ENCODE data around the gene CCDC106.

Gene CCDC106

GRCh38 chr19:55652311-55653128, 4.5 kb downstream of the CCDC106 start:
- no peak for DNase-seq

DNA sequence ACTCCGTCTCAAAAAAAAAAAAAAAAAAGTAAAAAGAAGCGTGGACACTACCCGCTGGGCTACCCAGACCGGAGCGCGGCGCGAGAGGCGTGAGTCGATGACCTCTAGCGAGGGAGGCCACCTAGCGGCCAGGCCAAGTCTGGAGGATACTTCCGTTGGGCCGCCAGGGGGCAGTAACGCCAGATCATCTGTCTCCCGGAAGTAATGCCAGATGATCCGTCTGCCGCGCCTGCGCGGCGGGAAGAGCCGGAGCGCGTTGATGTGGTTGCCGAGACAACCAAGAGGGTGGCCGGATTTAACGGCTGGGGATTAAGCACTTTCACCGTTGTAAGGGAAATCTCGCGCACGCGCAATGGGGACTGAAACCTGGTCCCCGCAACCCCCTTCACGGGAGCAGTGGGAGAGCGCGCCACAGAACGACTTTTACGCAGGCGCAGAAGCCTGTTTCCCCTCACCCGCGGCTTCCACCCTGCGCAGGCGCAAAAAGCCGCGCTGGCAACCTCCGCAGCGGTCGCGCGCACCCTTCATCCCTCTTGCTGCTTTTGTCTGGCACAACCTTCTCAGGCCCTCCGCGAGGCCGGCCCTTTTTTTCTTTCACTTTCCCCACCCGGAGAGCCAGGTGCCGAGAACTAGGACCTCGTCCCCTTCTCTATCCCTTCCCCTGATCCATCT, 5.8 kb downstream of the CCDC106 start:
- DNase-seq: peak; percentile 73

DNA sequence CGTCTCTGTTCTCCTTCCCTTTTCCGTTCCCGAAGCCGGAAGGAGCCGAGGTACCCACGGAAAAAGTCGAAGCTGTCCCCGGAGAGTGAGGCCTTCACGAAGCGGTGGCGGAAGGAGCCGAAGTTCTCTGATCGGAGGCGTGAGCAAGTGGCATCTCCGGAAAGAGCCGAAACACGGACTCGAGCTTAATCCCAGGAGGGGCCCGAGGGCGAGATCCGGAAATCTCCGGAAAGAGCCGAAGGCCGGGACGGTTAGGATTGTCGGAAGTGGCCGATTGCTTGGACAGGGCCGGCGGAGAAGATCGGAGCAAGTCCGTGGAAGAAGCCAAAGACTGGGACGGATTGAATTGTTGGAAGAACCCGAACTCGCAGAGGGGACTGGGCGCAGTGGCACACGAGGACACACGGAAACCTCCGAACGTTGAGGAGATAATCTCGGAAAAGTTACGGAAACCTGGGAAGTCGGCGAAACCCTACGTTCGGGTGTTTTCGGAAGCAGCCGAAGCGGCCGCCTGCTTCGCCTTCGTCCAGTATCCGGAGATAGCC, 6.4 kb downstream of the CCDC106 start:
- peak; percentile 95 for DNase-seq

GRCh38 chr19:55654868-55655647, 7.0 kb downstream of the CCDC106 start, which contains the start of gene U2AF2:
U2AF2 (plus strand) TSS chr19:55655035; CDS start chr19:55655105, 70 bp downstream.
- no peak for DNase-seq

DNA sequence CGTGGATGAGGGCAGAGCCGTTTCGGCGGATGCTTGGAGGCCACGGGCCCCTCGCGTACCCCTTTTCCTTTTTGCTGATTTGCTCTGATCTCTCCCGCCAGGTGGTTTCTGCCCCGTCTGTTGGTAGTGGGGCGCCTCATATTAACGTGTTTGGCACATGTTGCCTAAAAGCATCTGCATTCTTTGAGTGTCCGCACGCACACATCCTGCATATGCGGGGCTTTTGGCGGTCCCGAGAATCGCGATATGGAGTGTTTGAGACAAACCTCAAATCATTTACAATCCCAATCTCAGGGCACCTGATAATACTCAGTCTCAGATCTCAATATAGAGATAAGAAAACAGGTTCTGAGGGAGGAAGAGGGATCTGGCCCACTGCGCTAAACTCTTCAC, 7.6 kb downstream of the CCDC106 start:
- DNase-seq: no peak

- no peak for DNase-seq
Observed at GRCh38 chr19:55656552-55656951, 8.5 kb downstream of the CCDC106 start.

DNA sequence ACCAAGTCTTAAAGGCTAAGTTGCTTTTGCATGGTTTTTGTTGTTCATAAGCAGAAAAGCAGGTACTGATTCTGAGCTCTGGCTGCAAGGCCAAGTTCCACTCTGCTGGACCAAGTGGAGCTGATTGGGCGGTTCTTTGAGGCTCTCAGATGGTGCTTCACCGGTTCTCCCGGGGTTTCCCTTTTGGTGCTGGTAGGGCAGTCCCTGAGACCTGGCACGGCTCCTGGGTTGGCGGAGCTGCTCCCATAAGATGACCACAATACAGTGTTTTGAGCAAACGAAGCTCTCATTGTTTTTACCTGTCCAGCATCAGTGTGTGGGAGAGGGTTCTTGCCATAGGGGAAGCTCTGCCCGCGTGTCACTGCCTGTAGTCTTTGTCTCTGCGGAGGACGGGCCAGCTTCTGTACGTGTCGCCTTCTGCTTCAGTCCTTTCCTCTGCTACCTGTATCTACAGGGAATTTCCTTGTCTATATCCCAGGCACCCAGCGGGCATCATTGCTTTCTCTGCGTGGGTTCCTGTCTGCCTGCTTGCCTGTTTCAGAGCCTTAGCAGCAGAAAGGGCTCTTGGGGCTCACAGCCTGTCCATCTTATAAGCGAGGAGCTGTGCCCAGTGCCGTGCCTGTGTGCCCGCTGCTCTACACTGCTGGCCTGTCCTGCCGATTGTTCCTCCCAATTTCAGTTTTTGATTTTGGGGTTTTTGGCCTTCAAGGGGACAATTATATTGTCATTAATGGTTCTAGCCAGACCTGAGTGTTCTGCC, 9.2 kb downstream of the CCDC106 start:
- no peak for DNase-seq

DNA sequence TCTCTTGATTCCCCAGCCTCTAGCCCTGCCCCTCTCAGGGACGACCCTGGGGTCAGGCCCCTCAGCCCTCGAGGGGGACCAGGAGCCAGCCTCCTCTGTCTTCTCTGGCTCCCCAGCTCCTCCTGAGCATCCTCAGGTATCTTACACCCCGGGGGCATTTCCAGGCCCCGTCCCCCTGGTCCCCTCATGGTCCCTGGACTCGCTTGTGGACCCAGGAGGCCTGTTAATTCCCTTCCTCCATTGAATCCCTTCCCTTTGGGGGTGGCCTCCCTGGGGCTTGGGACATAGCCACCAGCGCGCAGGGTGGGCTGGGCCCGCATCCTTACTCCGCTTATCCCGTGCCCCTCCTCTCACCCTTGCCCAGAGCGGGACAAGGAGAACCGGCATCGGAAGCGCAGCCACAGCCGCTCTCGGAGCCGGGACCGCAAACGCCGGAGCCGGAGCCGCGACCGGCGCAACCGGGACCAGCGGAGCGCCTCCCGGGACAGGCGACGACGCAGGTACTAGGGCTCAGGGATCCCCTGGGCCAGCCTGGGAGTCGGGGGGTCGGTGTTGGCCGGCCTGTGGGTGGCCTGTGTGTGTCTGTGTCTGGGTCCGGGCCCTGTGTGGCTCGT, 10.9 kb downstream of the CCDC106 start:
- DNase-seq: no peak

- no peak for DNase-seq
Observed at GRCh38 chr19:55659822-55660221, 11.8 kb downstream of the CCDC106 start.

- DNase-seq: no peak
Observed at GRCh38 chr19:55660404-55660803, 12.4 kb downstream of the CCDC106 start.

DNA sequence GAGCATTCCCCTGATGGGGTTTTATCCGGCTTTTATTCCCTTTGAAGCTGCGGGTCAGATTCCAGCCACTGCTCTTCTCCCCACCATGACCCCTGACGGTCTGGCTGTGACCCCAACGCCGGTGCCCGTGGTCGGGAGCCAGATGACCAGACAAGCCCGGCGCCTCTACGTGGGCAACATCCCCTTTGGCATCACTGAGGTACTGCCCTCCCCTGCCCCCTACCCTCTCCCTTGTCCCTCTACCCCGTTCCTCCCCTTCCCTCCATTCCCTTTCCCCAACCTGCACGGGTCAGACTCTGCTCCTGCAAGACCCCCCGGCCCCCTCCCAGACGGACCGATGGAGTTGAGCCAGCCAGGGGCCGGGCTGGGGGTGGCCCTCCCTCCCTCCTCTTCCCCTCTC, 13.0 kb downstream of the CCDC106 start:
- DNase-seq: no peak

- DNase-seq: no peak
Observed at GRCh38 chr19:55661826-55662225, 13.8 kb downstream of the CCDC106 start.

DNA sequence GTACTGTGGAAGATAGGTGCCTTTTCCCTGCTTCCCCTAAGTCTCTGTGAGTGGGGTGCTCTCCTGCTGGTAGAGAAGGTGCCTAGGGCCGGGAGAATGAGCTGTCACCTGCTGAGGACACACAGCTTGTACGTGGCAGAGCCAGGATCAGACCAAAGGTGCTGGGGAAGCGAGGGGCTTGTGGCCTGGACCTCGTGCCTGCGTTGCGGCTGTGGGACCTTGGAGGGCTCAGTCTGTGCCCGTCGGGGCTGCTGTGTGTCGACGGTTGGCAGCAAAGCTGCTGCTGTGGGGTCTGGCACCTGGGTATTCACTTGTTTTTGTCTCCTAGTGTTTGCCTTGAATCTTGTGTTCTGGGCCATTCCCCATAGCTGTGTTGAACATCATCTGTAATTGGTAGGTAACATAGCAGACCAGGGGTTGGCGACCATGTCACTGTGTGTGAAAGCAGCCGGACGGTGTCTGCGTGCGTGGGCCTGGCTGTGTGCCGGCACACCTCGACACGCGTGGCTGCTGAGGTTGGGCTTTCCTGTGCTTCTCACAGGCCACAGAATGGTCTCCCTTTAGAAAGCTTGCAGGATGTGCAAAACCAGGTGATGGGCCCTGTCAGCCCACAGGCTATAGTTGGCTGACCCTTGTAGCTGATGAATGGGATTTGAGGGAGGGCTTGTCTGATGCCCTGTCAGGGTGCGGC, 16.0 kb downstream of the CCDC106 start:
- no peak for DNase-seq

GRCh38 chr19:55666343-55667005, 18.5 kb downstream of the CCDC106 start:
- DNase-seq: no peak

DNA sequence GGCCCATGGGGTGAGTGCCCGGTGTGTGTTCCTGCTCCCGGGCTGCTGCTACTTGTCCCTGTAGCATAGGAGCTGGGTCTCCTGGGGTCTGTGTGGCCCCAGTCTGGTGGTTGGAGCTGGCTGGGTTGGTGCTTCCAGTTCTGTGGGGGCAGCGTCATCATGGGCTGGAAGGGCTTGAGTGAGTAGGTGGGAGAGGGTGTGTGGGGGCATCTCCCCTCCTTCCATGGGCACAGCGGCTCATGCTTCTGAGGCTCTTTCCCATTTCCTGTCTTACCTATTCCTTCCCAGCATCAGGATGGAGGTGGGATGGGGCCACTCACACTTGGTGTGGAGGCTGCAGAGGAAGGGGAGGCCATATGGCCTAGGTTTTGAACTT, 19.0 kb downstream of the CCDC106 start:
- no peak for DNase-seq

DNA sequence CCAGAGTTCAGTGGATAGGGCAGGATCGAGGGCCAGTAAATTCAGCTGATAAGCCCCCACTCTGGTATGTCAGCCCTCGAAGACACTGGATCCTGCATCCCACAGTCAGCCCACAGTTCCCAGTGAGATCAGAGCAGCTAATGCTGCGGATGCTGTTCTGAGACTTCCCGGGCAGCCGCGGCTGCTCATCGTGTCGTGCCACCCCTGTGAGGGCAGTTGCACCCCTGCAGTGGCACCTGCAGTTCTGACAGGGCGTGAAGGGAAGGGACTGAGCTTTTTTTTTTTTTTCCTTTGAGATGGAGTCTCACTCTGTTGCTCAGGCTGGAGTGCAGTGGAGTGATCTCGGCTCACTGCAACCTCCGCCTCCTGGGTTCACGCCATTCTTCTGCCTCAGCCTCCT, 19.5 kb downstream of the CCDC106 start:
- DNase-seq: no peak

GRCh38 chr19:55667958-55668357, 19.9 kb downstream of the CCDC106 start:
- no peak for DNase-seq

GRCh38 chr19:55668603-55669348, 20.8 kb downstream of the CCDC106 start:
- no peak for DNase-seq

- no peak for DNase-seq
Observed at GRCh38 chr19:55669418-55670279, 21.6 kb downstream of the CCDC106 start.
